GM21526 (cell line): ENCODE data around the gene RSPH6A.

Experiments used
- ATAC-seq: cut with Tn5 transposase; IDR thresholded peaks from one replicate; pipeline ENCODE4 v1.9.1; 2021; ENCODE audit warnings: moderate library complexity; ENCODE audit not compliant: unreplicated experiment, low FRiP score

Gene RSPH6A

DNA sequence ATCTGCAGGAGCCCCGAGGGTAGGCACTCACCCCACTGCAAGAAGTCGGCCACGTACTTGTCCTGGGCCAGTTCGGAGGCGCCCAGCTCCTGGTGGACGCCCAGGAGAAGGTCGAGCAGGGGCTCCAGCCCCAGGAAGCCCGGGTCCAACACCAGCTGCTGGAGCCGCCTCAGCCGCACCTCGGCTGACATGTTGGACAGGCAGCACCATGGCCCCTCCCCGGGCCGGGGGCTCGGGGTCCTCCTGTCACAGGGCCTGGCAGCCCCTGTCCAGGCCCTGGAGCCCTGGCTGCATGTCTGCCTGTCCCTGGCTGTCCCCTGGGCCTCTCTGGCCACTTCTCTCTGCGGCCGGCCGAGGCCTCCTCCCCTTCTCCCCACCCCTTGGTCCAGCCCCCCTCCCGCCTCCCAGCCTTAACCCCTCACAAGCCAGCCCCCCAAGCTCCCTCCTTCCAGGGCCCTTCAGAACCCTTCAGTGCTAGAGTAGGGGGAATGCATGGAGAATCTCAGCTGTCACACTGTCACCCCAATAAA is 32.9 kb downstream of the RSPH6A start, which contains the start of gene DMPK:
DMPK (minus strand) TSS at position 329 of the 530 bp plus-strand sequence; CDS start at position 191, 138 bp downstream.
- ATAC-seq = no peak

GRCh38 chr19:45781214-45782161 is 33.6 kb downstream of the RSPH6A start:
- no peak for ATAC-seq

GRCh38 chr19:45780448-45781213 is 34.5 kb downstream of the RSPH6A start:
- no peak for ATAC-seq

GRCh38 chr19:45780146-45780447 is 35.0 kb downstream of the RSPH6A start:
- no peak for ATAC-seq

- peak; percentile 53 for ATAC-seq
Measured at GRCh38 chr19:45779231-45780145, 35.6 kb downstream of the RSPH6A start.

DNA sequence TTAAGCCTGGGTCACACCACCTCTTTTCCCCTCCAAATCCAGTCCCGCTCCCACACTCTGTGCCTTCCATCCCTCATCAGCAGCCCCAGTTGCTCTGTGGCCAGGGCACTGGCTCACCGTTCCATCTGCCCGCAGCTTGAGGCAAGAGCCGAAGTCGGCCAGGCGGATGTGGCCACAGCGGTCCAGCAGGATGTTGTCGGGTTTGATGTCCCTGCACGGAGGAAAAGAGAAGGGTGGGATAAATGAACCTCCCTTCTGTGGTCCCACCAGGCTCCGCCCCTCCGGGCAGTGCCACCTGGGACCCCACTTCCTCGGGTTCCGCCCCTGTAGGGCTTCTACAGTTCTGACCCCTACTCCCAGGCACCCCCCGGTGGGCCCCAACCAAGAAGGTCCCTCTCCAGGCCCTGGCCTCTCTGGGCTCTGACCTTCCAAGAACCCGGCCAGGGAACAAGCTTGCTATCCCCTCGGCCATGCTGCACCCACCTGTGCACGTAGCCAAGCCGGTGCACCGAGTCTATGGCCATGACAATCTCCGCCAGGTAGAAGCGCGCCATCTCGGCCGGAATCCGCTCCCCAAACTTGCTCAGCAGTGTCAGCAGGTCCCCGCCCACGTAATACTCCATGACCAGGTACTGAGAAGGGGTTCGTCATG is 37.0 kb downstream of the RSPH6A start:
- no peak for ATAC-seq

- no peak for ATAC-seq
Measured at GRCh38 chr19:45777395-45777961, 37.6 kb downstream of the RSPH6A start.

DNA sequence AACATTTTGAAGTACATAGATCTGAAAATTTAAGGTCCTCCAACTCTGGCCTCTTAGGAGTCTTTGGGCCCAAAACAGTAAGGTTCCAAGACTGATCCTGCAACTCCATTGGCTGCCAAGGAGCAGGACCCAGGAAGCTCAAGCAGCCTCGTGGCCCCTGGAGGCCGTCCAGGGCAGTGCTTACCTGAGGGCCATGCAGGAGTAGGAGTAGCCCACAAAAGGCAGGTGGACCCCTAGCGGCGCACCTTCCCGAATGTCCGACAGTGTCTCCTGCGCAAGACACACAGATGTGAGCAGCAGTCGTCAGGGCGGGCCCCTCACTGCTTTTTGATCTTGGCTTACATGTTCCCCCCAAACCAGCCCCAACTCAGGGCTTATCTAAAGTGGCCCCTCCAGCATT is 40.3 kb downstream of the RSPH6A start:
- no peak for ATAC-seq

DNA sequence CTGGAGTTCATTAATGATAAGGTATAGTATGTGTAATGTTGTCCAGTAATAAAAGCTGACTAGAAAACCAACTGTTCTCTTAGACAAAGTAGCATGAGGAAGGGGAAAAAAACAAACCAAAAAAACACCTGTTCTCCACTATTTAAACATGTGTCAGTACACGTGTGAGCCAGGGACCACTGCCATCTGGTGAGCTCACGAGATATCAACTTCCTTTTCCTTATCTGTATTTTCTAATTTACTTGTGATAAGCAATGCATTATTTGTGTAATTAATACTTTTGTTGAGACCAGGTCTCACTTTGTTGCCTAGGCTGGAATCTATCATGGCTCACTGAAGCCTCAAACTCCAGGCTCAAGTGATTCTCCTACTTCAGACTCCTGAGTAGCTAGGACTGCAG is 41.7 kb downstream of the RSPH6A start:
- no peak for ATAC-seq

DNA sequence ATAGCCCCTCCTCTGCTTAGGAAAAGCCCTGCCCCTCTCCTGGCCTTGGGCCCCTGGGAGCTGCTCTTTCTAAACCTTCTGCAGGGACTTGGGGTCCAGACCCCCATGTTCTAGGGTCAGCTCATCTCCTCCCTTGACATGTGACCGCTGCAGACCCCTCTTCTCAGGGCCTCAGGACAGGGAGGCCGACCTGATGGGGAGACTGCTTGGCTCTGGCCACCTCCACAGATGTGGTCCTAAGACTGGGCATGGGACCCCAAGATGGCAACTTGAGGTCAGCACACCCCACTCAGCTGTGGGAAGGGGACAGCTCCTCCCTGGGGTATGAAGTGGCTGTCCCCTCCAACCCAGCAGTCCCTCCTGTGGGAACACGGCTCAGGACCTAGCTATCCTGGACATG is 42.2 kb downstream of the RSPH6A start:
- ATAC-seq = no peak

- ATAC-seq = no peak
Measured at GRCh38 chr19:45772130-45772840, 42.8 kb downstream of the RSPH6A start.

GRCh38 chr19:45771311-45771933 is 43.7 kb downstream of the RSPH6A start:
- ATAC-seq = no peak

DNA sequence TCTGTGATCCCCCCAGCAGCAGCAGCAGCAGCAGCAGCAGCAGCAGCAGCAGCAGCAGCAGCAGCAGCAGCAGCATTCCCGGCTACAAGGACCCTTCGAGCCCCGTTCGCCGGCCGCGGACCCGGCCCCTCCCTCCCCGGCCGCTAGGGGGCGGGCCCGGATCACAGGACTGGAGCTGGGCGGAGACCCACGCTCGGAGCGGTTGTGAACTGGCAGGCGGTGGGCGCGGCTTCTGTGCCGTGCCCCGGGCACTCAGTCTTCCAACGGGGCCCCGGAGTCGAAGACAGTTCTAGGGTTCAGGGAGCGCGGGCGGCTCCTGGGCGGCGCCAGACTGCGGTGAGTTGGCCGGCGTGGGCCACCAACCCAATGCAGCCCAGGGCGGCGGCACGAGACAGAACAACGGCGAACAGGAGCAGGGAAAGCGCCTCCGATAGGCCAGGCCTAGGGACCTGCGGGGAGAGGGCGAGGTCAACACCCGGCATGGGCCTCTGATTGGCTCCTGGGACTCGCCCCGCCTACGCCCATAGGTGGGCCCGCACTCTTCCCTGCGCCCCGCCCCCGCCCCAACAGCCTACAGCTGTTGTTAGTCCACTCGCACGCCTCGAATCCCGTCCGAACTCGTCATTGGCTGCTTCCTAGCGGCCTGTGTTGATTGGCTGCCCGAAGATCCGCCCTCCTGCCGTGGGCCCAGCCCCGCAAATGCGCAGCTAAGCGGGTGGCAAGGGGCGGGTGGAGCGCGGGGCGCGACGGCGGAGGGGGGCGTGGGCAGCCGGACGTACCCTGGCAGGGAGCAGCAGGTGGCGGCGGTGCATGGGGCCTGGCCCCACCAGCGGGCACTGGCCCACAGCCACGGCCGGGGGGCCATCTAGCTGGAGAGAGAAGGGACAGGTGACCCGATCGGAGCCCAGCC is 44.7 kb downstream of the RSPH6A start:
- peak; percentile 42 for ATAC-seq

DNA sequence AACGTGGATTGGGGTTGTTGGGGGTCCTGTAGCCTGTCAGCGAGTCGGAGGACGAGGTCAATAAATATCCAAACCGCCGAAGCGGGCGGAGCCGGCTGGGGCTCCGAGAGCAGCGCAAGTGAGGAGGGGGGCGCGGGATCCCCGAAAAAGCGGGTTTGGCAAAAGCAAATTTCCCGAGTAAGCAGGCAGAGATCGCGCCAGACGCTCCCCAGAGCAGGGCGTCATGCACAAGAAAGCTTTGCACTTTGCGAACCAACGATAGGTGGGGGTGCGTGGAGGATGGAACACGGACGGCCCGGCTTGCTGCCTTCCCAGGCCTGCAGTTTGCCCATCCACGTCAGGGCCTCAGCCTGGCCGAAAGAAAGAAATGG is 45.3 kb downstream of the RSPH6A start:
- no peak for ATAC-seq

- peak; percentile 64 for ATAC-seq
Measured at GRCh38 chr19:45768984-45769782, 45.9 kb downstream of the RSPH6A start, which contains the start of gene SIX5. TSS of gene SIX5 (minus strand) at chr19:45769252. CDS start at chr19:45768844, 408 bp downstream.

DNA sequence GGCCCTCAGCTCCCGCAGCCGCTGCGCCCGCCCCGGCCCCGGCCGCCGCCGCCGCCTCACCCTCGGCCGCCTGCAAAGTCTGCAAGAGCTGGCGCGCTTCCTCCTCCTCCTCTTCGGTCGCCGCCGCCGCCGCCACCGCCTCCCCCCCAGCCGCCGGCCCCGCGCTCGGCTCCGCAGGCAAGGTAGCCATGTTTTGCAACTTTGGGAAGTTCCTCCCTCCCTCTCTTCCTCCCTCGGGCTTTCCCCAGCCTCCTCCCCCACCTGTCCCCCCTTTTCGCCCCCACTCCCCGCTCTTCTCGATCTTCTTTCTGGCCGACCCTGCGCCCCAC is 46.5 kb downstream of the RSPH6A start:
- no peak for ATAC-seq
